Adrenal gland (tissue), 12 donors: ENCODE measurements around the gene KHDRBS1. TPM values are rescaled to one million over a fixed set of nuclear protein-coding genes. Genes with fewer than 3 reads are reported as not detected.
"Not testable (repeated sequence)": the region's sequence is repeated elsewhere in the genome, so short reads cannot be mapped to it uniquely, and the experiment has no call there.

Source experiments
- DNase-seq, 7 donors: peaks; one replicate each; pipeline ENCODE4 v3.0.0-alpha.2; 2019 to 2020
- H3K27ac ChIP-seq, 5 donors: fragments of 200-600 bp; sonication (generic) in 4 of 5; 1 replicate in 3 of 5; 2 replicates in 2 of 5; pipeline versions ENCODE4 v1.5.1 to v1.8.0; 2016 to 2020; ENCODE audit warnings: mild to moderate bottlenecking in 1 of 5
- H3K27me3 ChIP-seq: fragments of 200-600 bp; 2 replicates; pipeline ENCODE4 v1.8.0; 2021
- H3K36me3 ChIP-seq, 2 donors: fragments of 200-600 bp; replicated peaks in 1 of 2; 1 replicate in 1 of 2; 2 replicates in 1 of 2; pipeline versions ENCODE4 v1.5.1 to v1.8.0; 2018 to 2022
- H3K4me1 ChIP-seq, 2 donors: fragments of 200-600 bp; replicated peaks in 1 of 2; 1 replicate in 1 of 2; 2 replicates in 1 of 2; pipeline versions ENCODE4 v1.5.1 to v1.8.0; 2018 to 2021
- H3K4me3 ChIP-seq, 4 donors: fragments of 200-600 bp; sonication (generic) in 3 of 4; one replicate each; pipeline ENCODE4 v1.5.1; 2016 to 2018
- H3K9me3 ChIP-seq, 3 donors: fragments of 200-600 bp; sonication (generic) in 1 of 3; replicated peaks in 1 of 3; 1 replicate in 2 of 3; 2 replicates in 1 of 3; pipeline versions ENCODE4 v1.5.1 to v1.8.0; 2016 to 2021
- POLR2A ChIP-seq, 2 donors: fragments of 450-650 bp; IDR thresholded peaks; one replicate each; pipeline ENCODE4 v1.6.1; 2017; ENCODE audit warnings: antibody characterized with exemption in 2 of 2, mild to moderate bottlenecking in 2 of 2, moderate library complexity in 1 of 2
- WGBS, 4 donors: extraction: QIAGEN DNeasy Blood & Tissue Kit in 2 of 4; methylation state at CpG; one replicate each; pipeline versions ENCODE4 v1.1.5 to v1.1.7; 2013 to 2017; 5-methylcytosine and 5-hydroxymethylcytosine counted together
- intact Hi-C, 2 donors: fragments of 100-400 bp; cut with DNase I; formaldehyde crosslinking; loops; one replicate each; pipeline versions ENCODE4 v1.14.1 to v1.15.0; 2022 to 2023
- polyA plus RNA-seq, 3 donors: library from polyadenylated mRNA; stranded (reverse); fragments of 200-250 nt in 2 of 3; fragments of 350-450 nt in 1 of 3; fragmentation: Illumina TruSeq in 1 of 3; extraction: RNeasy Lipid Tissue Mini Kit (QIAGEN cat#74804) in 1 of 3; gene quantifications; one replicate each; pipeline ENCODE4 v1.2.3, GENCODE V29; 2013 to 2014
- total RNA-seq, 9 donors: library from RNA; depleted of rRNA in 4 of 9; stranded (reverse); fragments of >200 nt in 4 of 9; fragments of 120-200 nt in 1 of 9; fragmentation: NEBNext Ultra II Directional in 1 of 9; extraction: Animal tissue kit (Norgen Biotek cat#: 25700) in 1 of 9; gene quantifications; one replicate each; pipeline versions ENCODE4 v1.1.0 to v1.2.4, GENCODE V29; 2013 to 2023
- TF ChIP-seq, protein P1 (sequence below), 6 experiments: fragments of 450-650 bp in 4 of 6; fragments of 200-600 bp in 2 of 6; sonication (generic) in 1 of 6; IDR thresholded peaks; 1 replicate in 5 of 6; 2 replicates in 1 of 6; pipeline versions ENCODE4 v1.5.1 to v1.8.0; 2016 to 2021; ENCODE audit warnings: antibody characterized with exemption in 6 of 6, mild to moderate bottlenecking in 2 of 6, moderate library complexity in 1 of 6
- donor health status: healthy with polysubstance abuse.
- donor health status: Bipolar disorder and iron deficiency.
- donor health status: DM: yes; HTN: yes; CAD: no.
- donor health status: DM: no; HTN: no; CAD: no.
- donor health status: DM: no; HTN: no; CAD: no.
- donor health status: DM: yes; HTN: yes; CAD: no.

KHDRBS1 gene
- total and polyA plus RNA-seq, 12 donors, result 37.3 to 108 (median 72.8) TPM

DNA sequence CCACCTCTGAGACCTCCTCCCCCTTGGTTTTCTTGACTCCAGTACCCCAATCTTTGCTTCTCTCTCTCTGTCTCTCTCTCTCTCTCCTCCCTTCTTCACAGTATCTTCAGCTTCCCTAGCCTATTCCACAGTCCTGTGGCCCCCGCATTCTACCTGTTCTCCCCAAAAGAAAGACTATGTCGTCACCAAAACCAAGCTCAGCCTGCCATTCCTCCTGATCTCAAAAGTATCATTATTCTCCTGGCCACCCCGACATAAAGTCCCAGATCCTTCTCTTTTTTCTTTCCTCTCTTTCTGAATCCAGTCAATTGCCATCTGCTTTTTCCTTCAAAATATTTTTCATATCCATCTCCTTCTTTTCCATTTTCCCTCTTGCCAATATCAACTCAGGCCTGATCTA, 23.7 kb upstream of the KHDRBS1 start:
- Histone ChIP-seq H3K4me3 (no peak overlapping the region), H3K36me3 (no peaks in the 10 kb centered on the region), H3K27me3 (no peaks in the 10 kb centered on the region), H3K4me1 (peaks cover 0 to 5% of the 10 kb centered on the region in 2 donors), H3K27ac (no peak overlapping the region), H3K9me3 (no peaks in the 10 kb centered on the region)
- no peak for DNase-seq
- intact Hi-C loops, result no loop called here
- 91 to 97% (median 92%) methylated on average over 3 of the region's 3 CpGs for WGBS, 4 donors
- no peak for TF ChIP-seq POLR2A (IDR thresholded peaks at IDR 0.05)
- TF ChIP-seq, protein P1, sequence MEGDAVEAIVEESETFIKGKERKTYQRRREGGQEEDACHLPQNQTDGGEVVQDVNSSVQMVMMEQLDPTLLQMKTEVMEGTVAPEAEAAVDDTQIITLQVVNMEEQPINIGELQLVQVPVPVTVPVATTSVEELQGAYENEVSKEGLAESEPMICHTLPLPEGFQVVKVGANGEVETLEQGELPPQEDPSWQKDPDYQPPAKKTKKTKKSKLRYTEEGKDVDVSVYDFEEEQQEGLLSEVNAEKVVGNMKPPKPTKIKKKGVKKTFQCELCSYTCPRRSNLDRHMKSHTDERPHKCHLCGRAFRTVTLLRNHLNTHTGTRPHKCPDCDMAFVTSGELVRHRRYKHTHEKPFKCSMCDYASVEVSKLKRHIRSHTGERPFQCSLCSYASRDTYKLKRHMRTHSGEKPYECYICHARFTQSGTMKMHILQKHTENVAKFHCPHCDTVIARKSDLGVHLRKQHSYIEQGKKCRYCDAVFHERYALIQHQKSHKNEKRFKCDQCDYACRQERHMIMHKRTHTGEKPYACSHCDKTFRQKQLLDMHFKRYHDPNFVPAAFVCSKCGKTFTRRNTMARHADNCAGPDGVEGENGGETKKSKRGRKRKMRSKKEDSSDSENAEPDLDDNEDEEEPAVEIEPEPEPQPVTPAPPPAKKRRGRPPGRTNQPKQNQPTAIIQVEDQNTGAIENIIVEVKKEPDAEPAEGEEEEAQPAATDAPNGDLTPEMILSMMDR (IDR thresholded peaks at IDR 0.05), result no peak

DNA sequence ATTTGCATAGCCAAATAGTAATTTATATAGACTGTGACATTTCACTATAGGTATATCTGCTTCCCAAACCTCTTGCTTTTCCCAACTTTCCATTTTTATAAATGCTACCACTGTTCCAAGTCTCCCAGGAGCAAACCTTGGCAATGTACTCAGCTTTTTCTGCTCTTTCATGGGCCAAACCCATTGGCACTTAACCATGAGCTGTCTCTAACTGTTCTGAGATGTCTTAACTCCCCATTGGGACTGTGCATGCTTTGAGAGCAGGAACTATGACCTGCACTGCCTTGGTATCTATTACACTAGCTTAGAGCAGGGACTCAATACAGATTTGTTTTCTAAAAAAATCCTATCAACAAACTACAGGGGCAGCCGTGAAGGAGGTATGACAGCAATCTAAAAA, 22.5 kb upstream of the KHDRBS1 start:
- Histone ChIP-seq H3K36me3 (no peaks in the 10 kb centered on the region), H3K4me1 (no peaks in the 10 kb centered on the region), H3K27ac (no peak overlapping the region), H3K4me3 (no peak overlapping the region), H3K9me3 (no peaks in the 10 kb centered on the region), H3K27me3 (no peaks in the 10 kb centered on the region)
- TF ChIP-seq POLR2A (IDR thresholded peaks at IDR 0.05), result no peak
- TF ChIP-seq, protein P1 (IDR thresholded peaks at IDR 0.05), result no peak
- DNase-seq, result no peak
- intact Hi-C loops, result no loop called here
- 77 to 89% (median 79%) methylated on average over 1 of the region's 1 CpG for WGBS, 4 donors

DNA sequence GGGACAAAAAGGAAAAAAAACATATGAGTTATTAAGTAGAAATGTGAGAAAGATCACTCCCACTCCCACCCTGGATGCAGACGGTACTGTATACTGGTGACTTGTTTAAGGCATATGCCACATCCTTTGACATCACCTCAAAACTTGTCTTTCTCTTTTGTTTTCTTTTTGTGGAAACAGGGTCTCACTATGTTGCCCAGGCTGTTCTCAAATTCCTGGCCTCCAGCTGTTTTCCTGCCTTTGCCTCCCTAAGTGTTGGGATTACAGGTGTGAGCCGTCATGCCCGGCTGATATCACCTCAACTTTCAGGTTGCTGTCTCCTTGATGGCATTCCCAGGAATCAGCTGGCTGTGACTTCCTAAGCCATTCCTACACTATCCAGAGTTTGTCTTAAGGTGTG, 18.4 kb upstream of the KHDRBS1 start:
- no peak for TF ChIP-seq POLR2A (IDR thresholded peaks at IDR 0.05)
- TF ChIP-seq, protein P1 (IDR thresholded peaks at IDR 0.05), result no peak
- H3K27me3 ChIP-seq, result no peaks in the 10 kb centered on the region
- intact Hi-C loops, result no loop called here
- no peak overlapping the region for H3K27ac ChIP-seq
- H3K4me1 ChIP-seq, result no peaks in the 10 kb centered on the region
- no peak for DNase-seq
- 81 to 91% (median 84%) methylated on average over 3 of the region's 3 CpGs for WGBS, 4 donors
- H3K9me3 ChIP-seq, result no peaks in the 10 kb centered on the region
- H3K36me3 ChIP-seq, result no peaks in the 10 kb centered on the region
- no peak overlapping the region for H3K4me3 ChIP-seq

DNA sequence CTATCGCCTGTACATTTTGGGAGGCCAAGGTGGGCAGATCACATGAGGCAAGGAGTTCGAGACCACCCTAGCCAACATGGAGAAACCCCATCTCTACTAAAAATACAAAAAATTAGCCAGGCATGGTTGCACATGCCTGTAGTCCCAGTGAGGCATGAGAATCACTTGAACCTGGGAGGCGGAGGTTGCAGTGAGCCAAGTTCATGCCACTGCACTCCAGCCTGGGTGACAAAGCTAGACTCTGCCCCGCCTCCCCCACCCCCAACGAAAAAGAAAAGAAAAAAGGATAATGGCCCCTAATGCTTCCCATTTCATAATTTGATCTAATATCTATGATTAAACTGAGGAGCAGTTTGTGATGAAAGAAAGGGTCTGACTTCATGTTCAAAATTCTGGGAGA, 17.5 kb upstream of the KHDRBS1 start:
- DNase-seq, intact Hi-C loops, H3K9me3 ChIP-seq: not testable (repeated sequence)

DNA sequence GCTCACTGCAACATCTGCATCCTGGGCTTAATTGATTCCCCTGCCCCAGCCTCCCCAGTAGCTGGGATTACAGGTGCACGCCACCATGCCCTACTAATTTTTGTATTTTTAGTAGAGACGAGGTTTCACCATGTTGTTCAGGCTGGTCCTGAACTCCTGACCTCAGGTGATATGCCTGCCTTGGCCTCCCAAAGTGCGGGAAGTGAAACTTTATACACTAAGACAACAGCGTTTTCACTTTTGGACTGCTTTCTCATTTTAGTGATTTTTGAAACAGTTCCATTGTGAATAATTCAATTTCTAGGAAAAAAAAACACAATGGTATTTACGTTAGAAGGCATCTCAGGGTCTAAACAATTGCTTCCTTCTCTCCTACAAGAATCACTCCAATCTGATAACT, 11.8 kb upstream of the KHDRBS1 start:
- TF ChIP-seq POLR2A (IDR thresholded peaks at IDR 0.05), result no peak
- TF ChIP-seq, protein P1 (IDR thresholded peaks at IDR 0.05), result no peak
- Histone ChIP-seq H3K27ac (no peak overlapping the region), H3K4me3 (no peak overlapping the region), H3K4me1 (no peaks in the 10 kb centered on the region), H3K36me3 (no peaks in the 10 kb centered on the region), H3K27me3 (no peaks in the 10 kb centered on the region), H3K9me3 (no peaks in the 10 kb centered on the region)
- no peak for DNase-seq
- 85 to 87% (median 86%) methylated on average over 5 of the region's 5 CpGs for WGBS, 4 donors
- intact Hi-C loops, result no loop called here

More for the DNA sequence above, 17.5 kb upstream of the KHDRBS1 start:
- H3K27me3 ChIP-seq, H3K4me1 ChIP-seq, H3K27ac ChIP-seq, H3K4me3 ChIP-seq, H3K36me3 ChIP-seq: not testable (repeated sequence)
- 78 to 89% (median 84%) methylated on average over 5 of the region's 5 CpGs for WGBS, 4 donors

DNA sequence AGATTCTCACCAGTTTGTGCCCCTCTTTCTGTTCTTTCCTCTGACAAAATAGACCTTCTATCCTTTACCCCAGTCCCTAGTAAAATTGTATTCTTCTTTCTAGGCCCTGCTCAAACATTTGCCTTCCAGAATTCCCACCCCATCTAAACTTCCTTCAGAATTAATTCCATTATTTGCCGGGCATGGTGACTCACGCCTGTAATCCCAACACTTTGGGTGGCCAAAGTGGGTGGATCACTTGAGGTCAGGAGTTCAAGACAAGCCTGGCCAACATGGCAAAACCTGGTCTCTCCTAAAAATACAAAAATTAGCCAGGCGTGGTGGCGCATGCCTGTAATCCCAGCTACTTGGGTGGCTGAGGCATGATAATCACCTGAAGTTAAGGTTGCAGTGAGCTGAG, 11.4 kb upstream of the KHDRBS1 start:
- H3K9me3 ChIP-seq, H3K27me3 ChIP-seq, H3K27ac ChIP-seq, H3K4me3 ChIP-seq, H3K4me1 ChIP-seq, H3K36me3 ChIP-seq, DNase-seq, intact Hi-C loops: not testable (repeated sequence)
- WGBS, 4 donors, result 59 to 76% (median 66%) methylated on average over 3 to 4 of the region's 4 CpGs
